GM12891 (cell line): ENCODE data around the gene TBRG1.

Experiments used
- POLR2A ChIP-seq: IDR thresholded peaks from 2 replicates; pipeline ENCODE4 v1.6.1; 2011; ENCODE audit warnings: low read depth, low read length, control low read depth
- SPI1 ChIP-seq: IDR thresholded peaks from 2 replicates; pipeline ENCODE4 v1.6.1; 2011; ENCODE audit warnings: low read depth, low read length, control low read depth

DNA sequence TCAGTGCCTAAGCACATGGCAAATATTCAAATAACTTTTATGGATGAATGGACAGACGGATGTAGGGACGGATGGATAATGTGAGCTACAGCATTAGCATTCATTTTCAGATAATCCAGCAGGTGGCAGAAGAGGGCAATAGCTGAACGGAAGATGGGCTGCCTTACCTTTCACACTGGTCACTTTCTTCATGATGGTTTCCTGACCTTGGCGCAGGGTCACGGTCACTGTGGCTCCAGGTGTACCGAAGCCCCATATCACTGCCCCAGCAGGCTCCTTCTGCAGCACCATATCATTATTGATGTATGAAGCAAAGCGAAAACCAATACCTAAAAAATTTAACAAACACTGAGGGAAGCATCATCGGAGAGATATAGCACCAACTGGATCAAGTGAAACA is 46.5 kb downstream of the TBRG1 start:
- TF ChIP-seq POLR2A: no peak
- no peak for TF ChIP-seq SPI1
